Activated T-cell treated with anti-CD3 and anti-CD28 coated beads for 4 hours (primary cell): ENCODE data around the gene DPEP1.
"Not testable (repeated sequence)": the region's sequence is repeated elsewhere in the genome, so short reads cannot be mapped to it uniquely, and the experiment has no call there.

Experiments used
- DNase-seq: peaks from one replicate; pipeline ENCODE4 v3.0.0-alpha.2; 2020

DPEP1 gene

GRCh38 chr16:89579351-89579750, 34.1 kb upstream of the DPEP1 start:
- no peak for DNase-seq

DNA sequence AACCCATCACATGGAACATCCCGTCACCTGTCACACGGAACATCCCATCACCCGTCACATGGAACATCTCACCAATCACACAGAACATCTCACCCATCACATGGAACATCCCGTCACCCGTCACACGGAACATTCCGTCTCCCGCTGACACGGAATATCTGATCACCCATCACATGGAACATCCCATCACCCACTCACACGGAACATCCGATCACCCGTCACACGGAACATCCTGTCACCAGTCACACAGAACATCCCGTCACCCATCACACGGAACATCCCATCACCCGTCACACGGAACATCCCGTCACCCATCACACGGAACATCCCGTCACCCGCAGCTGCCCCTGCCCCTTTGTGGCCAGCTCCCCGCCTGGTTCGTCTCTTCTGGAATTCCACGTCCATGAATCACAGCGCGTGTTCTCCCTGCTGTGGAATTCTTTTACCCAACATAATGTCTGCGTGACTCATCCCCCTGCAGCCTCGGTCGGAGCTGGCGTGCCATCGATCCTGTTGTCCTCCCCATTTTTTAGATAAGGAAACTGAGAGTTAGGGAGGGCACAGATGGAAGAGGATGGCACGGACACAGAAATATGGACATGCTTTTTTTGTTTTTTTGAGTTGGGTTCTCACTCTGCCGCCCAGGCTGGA, 32.3 kb upstream of the DPEP1 start:
- no peak for DNase-seq

DNA sequence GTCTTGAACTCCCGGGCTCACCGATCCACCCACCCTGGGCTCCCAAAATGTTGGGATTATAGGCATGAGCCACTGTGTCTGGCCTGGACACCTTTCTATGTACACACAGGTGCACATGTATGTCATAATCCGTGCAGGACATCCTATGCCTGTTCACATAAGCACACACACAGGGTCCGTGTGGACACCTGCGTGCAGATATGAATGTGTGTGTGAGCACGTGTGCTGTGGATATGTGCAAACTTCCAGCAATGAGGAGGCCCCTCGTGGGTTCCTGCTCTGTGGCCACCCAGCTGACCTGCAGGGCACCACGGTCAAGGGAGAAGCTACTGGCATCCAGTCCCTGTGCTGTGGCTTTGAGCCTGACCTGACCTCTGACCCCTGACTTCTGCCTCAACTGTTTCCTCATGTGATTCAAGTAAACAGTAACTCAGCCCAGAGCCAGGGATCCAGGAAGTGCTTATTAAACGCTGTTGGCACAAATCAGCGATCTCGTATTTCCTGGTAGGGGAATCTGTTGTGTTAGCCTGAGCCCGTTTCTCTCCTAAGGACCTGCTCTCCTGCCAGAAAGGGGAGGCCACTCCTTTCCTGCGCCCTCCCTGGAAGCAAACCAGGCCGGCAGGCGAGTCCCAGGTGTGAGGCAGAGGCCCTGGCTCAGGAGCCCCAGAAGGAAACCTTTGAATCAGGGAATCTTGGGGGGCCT, 31.4 kb upstream of the DPEP1 start:
- no peak for DNase-seq

- DNase-seq = no peak
These were observed 30.7 kb upstream of the DPEP1 start for GRCh38 chr16:89582614-89583196.

GRCh38 chr16:89583197-89583894, 30.1 kb upstream of the DPEP1 start:
- DNase-seq = no peak

GRCh38 chr16:89583895-89584644, 29.4 kb upstream of the DPEP1 start:
- no peak for DNase-seq

DNA sequence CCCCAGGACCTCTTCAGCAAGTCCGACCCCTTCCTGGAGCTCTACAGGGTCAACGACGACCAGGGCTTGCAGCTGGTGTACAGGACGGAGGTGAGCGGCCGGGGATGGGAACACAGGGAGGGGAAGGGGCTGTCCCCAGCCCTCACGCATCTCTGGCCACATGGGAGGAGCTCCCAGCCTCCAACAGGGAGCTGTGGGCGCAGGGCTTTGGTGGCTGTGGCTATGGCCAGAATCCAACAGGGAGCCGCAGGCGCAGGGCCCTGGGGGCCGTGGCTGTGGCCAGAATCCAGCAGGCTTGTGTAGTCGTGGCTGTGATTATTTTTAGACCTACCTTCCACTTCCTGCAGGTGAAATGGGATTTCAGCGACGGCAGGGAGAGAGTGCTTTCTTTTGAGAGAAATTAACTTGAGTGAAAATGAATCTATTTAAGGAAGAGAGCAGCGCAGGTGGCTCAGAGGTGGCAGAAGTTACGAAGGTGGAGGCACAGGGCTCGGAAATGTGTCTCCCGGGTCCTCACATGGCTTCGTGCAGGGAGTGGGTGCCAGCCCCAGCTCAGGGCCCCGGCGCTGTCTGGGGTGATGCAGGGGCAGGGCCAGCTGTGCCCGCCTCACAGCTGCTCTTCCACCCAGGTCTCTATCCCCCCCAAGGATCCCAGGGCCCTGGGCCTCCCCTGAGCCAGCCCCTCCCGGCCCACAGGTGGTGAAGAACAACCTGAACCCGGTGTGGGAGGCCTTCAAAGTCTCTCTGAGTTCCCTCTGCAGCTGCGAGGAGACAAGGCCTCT, 28.5 kb upstream of the DPEP1 start:
- no peak for DNase-seq

GRCh38 chr16:89586218-89586617, 27.2 kb upstream of the DPEP1 start:
- no peak for DNase-seq

DNA sequence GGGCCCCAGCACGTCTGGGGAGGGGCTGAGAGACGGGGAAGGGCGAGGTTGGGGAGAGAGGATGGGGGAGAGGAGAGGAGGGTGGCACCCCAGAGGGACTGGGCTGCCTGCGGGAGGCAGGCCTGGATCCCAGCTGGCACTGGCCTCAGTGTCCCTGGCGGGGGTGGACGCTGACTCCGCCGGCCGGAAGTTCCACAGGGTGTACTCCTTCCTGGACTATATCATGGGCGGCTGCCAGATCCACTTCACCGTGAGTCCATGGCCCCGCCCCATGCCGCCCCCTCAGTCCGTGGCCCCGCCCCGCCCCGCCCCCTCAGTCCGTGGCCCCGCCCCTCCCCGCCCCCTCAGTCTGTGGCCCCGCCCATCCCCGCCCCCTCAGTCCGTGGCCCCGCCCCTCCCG, 26.6 kb upstream of the DPEP1 start:
- no peak for DNase-seq

DNA sequence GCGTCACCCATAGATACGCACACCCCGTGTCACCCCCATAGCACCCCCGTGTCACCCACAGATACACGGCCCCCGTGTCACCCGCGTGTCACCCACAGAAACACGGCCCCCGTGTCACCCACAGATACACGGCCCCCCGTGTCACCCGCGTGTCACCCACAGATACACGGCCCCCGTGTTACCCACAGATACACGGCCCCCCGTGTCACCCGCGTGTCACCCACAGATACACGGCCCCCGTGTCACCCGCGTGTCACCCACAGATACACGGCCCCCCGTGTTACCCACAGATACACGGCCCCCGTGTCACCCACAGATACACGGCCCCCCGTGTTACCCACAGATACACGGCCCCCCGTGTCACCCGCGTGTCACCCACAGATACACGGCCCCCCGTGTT, 25.8 kb upstream of the DPEP1 start:
- DNase-seq = not testable (repeated sequence)

GRCh38 chr16:89588413-89589109, 24.9 kb upstream of the DPEP1 start:
- no peak for DNase-seq

- DNase-seq = no peak
These were observed 24.1 kb upstream of the DPEP1 start for GRCh38 chr16:89589241-89589926.

DNA sequence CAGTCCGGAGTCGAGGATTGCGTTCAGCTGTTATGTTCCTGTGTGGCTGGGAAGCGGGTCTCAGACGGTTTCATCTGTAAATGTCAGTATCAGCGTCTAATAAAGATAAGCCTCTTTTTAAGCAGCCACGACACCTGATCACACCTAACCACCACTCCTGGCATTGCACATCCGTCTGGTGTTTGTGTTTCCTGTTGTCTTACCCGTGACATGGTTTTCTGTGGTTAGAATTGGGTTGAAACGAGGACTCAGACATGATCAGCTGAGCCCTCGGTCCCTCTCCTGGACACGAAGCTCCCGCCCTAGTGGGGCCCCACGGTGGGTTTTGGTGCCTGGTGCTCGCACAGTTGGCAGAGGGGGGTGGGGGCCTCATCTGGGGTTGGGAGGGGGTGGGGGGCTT, 19.6 kb upstream of the DPEP1 start:
- no peak for DNase-seq

DNA sequence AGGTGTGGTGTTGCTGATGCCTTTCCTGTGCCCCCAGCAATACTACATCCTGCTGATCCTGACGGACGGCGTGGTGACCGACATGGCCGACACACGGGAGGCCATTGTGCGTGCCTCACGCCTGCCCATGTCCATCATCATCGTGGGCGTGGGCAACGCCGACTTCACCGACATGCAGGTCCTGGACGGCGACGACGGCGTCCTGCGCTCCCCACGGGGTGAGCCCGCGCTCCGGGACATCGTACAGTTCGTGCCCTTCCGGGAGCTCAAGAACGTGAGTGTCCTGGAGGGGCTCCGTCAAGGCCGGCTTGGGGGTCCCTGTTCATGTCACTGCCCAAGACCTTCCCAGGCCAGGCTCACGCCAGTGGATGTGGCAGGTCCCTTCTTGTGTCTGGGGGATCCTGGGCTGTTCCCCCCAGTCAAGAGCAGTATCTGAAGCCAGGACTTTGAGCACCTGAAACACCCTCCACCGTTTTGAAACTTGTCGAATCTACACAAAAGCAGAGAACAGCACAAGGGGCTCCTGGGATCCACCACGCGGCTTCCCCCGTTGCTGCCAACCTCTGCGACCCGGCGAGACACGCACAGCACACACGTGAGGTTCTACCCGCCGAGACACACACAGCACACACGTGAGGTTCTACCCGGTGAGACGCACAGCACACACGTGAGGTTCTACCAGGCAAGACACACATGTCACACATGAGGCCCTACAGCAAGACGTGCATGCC, 17.9 kb upstream of the DPEP1 start:
- DNase-seq = no peak

GRCh38 chr16:89596061-89596689, 17.3 kb upstream of the DPEP1 start:
- no peak for DNase-seq

GRCh38 chr16:89596957-89597649, 16.3 kb upstream of the DPEP1 start:
- no peak for DNase-seq

DNA sequence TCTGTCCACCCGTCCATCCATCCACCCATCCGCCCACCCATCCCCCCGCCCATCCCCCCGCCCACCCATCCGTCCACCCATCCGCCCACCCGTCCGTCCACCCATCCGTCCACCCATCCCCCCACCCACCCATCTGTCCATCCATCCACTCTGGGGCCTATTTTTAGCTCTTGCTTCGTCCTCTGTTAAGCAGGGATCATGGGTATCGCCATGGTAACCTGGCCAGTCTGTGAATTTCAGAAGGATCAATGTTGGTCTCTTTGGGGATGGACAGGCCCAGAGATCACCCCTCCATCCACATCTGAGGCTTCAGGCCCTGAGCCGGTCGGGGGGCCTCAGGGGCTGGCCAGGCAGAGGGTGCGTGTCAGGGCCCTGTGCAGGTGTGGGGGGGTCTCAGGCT, 15.2 kb upstream of the DPEP1 start:
- DNase-seq = no peak

GRCh38 chr16:89599451-89599858, 14.0 kb upstream of the DPEP1 start:
- DNase-seq = no peak

DNA sequence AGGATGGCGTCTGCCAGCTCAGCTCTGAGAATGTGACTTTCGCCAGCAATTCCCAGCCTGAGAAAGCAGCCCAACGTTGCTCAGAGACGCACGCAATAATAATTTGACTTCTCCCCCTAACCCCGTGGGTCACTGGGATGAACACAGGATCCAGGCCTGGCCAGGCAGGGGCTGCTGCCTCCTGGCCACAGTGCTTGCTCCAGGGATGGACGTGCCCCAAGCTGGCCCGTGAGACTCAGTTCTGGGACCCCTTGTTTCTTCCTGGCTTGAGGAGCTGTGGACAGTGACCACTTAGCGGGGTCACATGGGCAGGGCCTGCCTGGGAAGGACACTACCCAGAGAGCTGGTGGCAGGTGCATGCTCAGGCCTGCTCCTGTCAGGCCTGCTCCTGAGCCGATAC, 13.5 kb upstream of the DPEP1 start:
- DNase-seq = no peak
